GM23248 (cell line): Measurements from ENCODE around the gene NIP7. TPM values are rescaled to one million over a fixed set of nuclear protein-coding genes. Genes with fewer than 3 reads are reported as not detected.

Experiments used
- DNase-seq: peaks from one replicate; pipeline ENCODE4 v3.0.0-alpha.2; 2015
- H2AFZ ChIP-seq: fragments of 200-600 bp; sonication (generic); 2 replicates; pipeline ENCODE4 v1.6.1; 2016; ENCODE audit warnings: antibody characterized with exemption
- H3F3A ChIP-seq: fragments of 200-600 bp; sonication (generic); 2 replicates; pipeline ENCODE4 v1.6.1; 2016; ENCODE audit warnings: mild to moderate bottlenecking, antibody characterized with exemption, mixed run types; ENCODE audit not compliant: insufficient read depth
- H3K27ac ChIP-seq: fragments of 200-600 bp; sonication (generic); 2 replicates; pipeline ENCODE4 v1.5.1; 2016; ENCODE audit warnings: mild to moderate bottlenecking
- H3K27me3 ChIP-seq: fragments of 200-600 bp; sonication (generic); replicated peaks from 2 replicates; pipeline ENCODE4 v1.6.1; 2016; ENCODE audit warnings: mild to moderate bottlenecking; ENCODE audit not compliant: insufficient read depth
- H3K36me3 ChIP-seq: fragments of 200-600 bp; sonication (generic); 2 replicates; pipeline ENCODE4 v1.6.1; 2016; ENCODE audit warnings: low read depth, mild to moderate bottlenecking
- H3K4me1 ChIP-seq: fragments of 200-600 bp; sonication (generic); 2 replicates; pipeline ENCODE4 v1.6.1; 2016; ENCODE audit warnings: mild to moderate bottlenecking; ENCODE audit not compliant: insufficient read depth
- H3K4me2 ChIP-seq: fragments of 200-600 bp; sonication (generic); one replicate; pipeline ENCODE4 v1.6.1; 2016; ENCODE audit warnings: mild to moderate bottlenecking; ENCODE audit not compliant: unreplicated experiment
- H3K4me3 ChIP-seq: fragments of 200-600 bp; sonication (generic); 2 replicates; pipeline ENCODE4 v1.5.1; 2016; ENCODE audit warnings: mild to moderate bottlenecking
- H3K79me2 ChIP-seq: fragments of 200-600 bp; sonication (generic); 2 replicates; pipeline ENCODE4 v1.6.1; 2016; ENCODE audit warnings: mild to moderate bottlenecking; ENCODE audit not compliant: insufficient read depth
- H3K9ac ChIP-seq: fragments of 200-600 bp; sonication (generic); 2 replicates; pipeline ENCODE4 v1.6.1; 2016; ENCODE audit warnings: mild to moderate bottlenecking
- H3K9me2 ChIP-seq: fragments of 200-600 bp; sonication (generic); 2 replicates; pipeline ENCODE4 v1.6.1; 2016; ENCODE audit warnings: mixed run types, mild to moderate bottlenecking, moderate library complexity; ENCODE audit not compliant: insufficient read depth
- H3K9me3 ChIP-seq: fragments of 200-600 bp; sonication (generic); one replicate; pipeline ENCODE4 v1.6.1; 2017; ENCODE audit warnings: low read depth
- H4K20me1 ChIP-seq: fragments of 200-600 bp; sonication (generic); 2 replicates; pipeline ENCODE4 v1.6.0; 2016; ENCODE audit not compliant: insufficient read depth
- EZH2 ChIP-seq: fragments of 200-600 bp; sonication (generic); IDR thresholded peaks from 2 replicates; pipeline ENCODE4 v1.6.1; 2018; ENCODE audit warnings: antibody characterized with exemption, mild to moderate bottlenecking; ENCODE audit not compliant: insufficient read depth, poor library complexity, severe bottlenecking
- EZH2phosphoT487 ChIP-seq: fragments of 200-600 bp; sonication (generic); IDR thresholded peaks from 2 replicates; pipeline ENCODE4 v1.6.1; 2018; ENCODE audit warnings: antibody characterized with exemption, moderate library complexity, mild to moderate bottlenecking, low read depth; ENCODE audit not compliant: insufficient read depth
- WGBS, 2 experiments: methylation state at CpG; one replicate each; pipeline ENCODE4 v1.1.6; 2015 to 2017; ENCODE audit warnings: low lambda C conversion rate in 2 of 2, low coverage in 1 of 2; ENCODE audit errors: missing lambda C conversion rate in 2 of 2; 5-methylcytosine and 5-hydroxymethylcytosine counted together
- in situ Hi-C: fragments of 300-500 bp; cut with MboI; formaldehyde crosslinking; loops from 2 replicates; pipeline ENCODE4 v1.15.0; 2020
- polyA plus RNA-seq: library from polyadenylated mRNA; unstranded; fragments of >200 nt; fragmentation: Nextera tagmentation; extraction: Ambion mirVana; gene quantifications from 2 replicates; pipeline ENCODE4 v1.2.1, GENCODE V29; 2016
- total RNA-seq: library from RNA; depleted of rRNA; stranded (reverse); fragments of >200 nt; shearing (Covaris generic); gene quantifications from 2 replicates; pipeline ENCODE4 v1.2.3, GENCODE V29; 2014

The NIP7 gene
- total and polyA plus RNA-seq, 2 experiments from 2014 or later = 24.2 to 35.6 TPM

- no peaks in the 10 kb centered on the region for H4K20me1 ChIP-seq
- H3K9me3 ChIP-seq = no peaks in the 10 kb centered on the region
- WGBS, 2 experiments = 13 to 16% methylated on average over 1 of the region's 1 CpG
- H3K27me3 ChIP-seq = no peaks in the 10 kb centered on the region
- H3K27ac ChIP-seq = no peak overlapping the region
- no peaks in the 10 kb centered on the region; the same call in 1 of the 2 replicates for H3K4me1 ChIP-seq
- no peak overlapping the region for H2AFZ ChIP-seq
- peaks cover 19% of the 10 kb centered on the region for H3F3A ChIP-seq
- H3K36me3 ChIP-seq = peaks cover 4% of the 10 kb centered on the region; the same call in 1 of the 2 replicates
- H3K4me3 ChIP-seq = no peak overlapping the region
- TF ChIP-seq EZH2 = no peak
- no peak for TF ChIP-seq EZH2phosphoT487
- in situ Hi-C loops = no loop called here
- no peak overlapping the region for H3K9ac ChIP-seq
- H3K9me2 ChIP-seq = no peaks in the 10 kb centered on the region
- H3K4me2 ChIP-seq = no peak overlapping the region
- no peak for DNase-seq
- peaks cover 7% of the 10 kb centered on the region for H3K79me2 ChIP-seq
These were observed 32.5 kb upstream of the NIP7 start for GRCh38 chr16:69307091-69307490.

- Histone ChIP-seq H3K4me2 (no peak overlapping the region), H3K27ac (no peak overlapping the region), H4K20me1 (no peaks in the 10 kb centered on the region), H3K9ac (no peak overlapping the region), H2AFZ (no peak overlapping the region), H3K79me2 (peaks cover 15% of the 10 kb centered on the region), H3K4me3 (no peak overlapping the region), H3K4me1 (peaks cover 3% of the 10 kb centered on the region), H3F3A (peaks cover 19% of the 10 kb centered on the region), H3K9me3 (no peaks in the 10 kb centered on the region), H3K27me3 (no peaks in the 10 kb centered on the region), H3K36me3 (peaks cover 4% of the 10 kb centered on the region; the same call in 1 of the 2 replicates), H3K9me2 (no peaks in the 10 kb centered on the region)
- 98 to 99% methylated on average over 2 of the region's 2 CpGs for WGBS, 2 experiments
- no peak for DNase-seq
- in situ Hi-C loops = no loop called here
- TF ChIP-seq EZH2phosphoT487 = no peak
- TF ChIP-seq EZH2 = no peak
These were observed 31.7 kb upstream of the NIP7 start for GRCh38 chr16:69307856-69308255.

DNA sequence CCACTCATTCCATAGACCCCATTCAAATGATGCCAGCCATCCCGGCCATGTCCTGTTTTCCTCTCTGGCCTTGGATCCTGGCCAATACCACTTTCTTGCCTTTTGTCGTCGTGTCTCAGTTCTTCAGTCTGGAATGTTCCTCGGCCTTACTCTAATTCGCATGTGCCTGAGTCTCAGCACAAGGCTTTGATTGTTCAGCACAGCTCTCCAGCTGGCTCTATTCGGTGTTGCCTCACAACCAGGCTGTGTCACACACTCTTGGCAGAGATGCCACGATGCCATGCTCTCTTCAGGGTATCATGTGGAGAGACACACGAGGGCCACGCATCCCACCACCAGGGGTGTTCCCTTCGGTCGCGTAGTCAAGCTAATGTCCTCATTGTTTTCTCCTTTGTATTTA is 30.3 kb upstream of the NIP7 start:
- Histone ChIP-seq H3K4me1 (peaks cover 4% of the 10 kb centered on the region), H2AFZ (no peak overlapping the region), H3K4me2 (no peak overlapping the region), H3K9ac (no peak overlapping the region), H3K27me3 (no peaks in the 10 kb centered on the region), H3K36me3 (0 out of 2 replicates have a peak, but pooled peaks cover 5% of the 10 kb centered on the region), H4K20me1 (no peaks in the 10 kb centered on the region), H3K27ac (no peak overlapping the region), H3F3A (peaks cover 19% of the 10 kb centered on the region), H3K4me3 (no peak overlapping the region), H3K9me3 (no peaks in the 10 kb centered on the region), H3K9me2 (no peaks in the 10 kb centered on the region), H3K79me2 (peaks cover 30% of the 10 kb centered on the region)
- 53 to 58% methylated on average over 12 of the region's 12 CpGs for WGBS, 2 experiments
- peak; percentile 50 for DNase-seq
- TF ChIP-seq EZH2phosphoT487 = no peak
- TF ChIP-seq EZH2 = no peak
- in situ Hi-C loops = no loop called here

GRCh38 chr16:69310653-69311532 is 28.7 kb upstream of the NIP7 start, which contains the start of gene VPS4A:
Gene VPS4A, plus strand, starts transcription at chr16:69311350. Its CDS starts 162 bp downstream, at chr16:69311512.
- peak within 1 kb of the TSS; percentile 72 for H3K27ac ChIP-seq
- no peaks in the 10 kb centered on the region for H3K9me2 ChIP-seq
- peak within 1 kb of the TSS; percentile 94 for H2AFZ ChIP-seq
- no peaks in the 10 kb centered on the region for H3K9me3 ChIP-seq
- WGBS, 2 experiments = 8 to 13% methylated on average over 41 to 69 of the region's 70 CpGs
- H4K20me1 ChIP-seq = no peaks in the 10 kb centered on the region
- DNase-seq = peak; percentile 99
- H3F3A ChIP-seq = peaks cover 15% of the 10 kb centered on the region
- TF ChIP-seq EZH2 (no peak), EZH2phosphoT487 (no peak)
- peak within 1 kb of the TSS; percentile 91 for H3K4me2 ChIP-seq
- peaks cover 45% of the 10 kb centered on the region for H3K79me2 ChIP-seq
- in situ Hi-C loops = no loop called here
- peaks cover 5% of the 10 kb centered on the region; the same call in 1 of the 2 replicates for H3K36me3 ChIP-seq
- peak within 1 kb of the TSS; percentile 93 for H3K9ac ChIP-seq
- peak within 1 kb of the TSS; percentile 88 for H3K4me3 ChIP-seq
- H3K27me3 ChIP-seq = no peaks in the 10 kb centered on the region
- H3K4me1 ChIP-seq = peaks cover 4% of the 10 kb centered on the region
